Astrocyte (in vitro differentiated cells and primary cell): ENCODE measurements around the gene PALLD.

ENCODE experiments used
- EZH2 ChIP-seq: IDR thresholded peaks from 2 replicates; pipeline ENCODE4 v1.6.1; 2012; ENCODE audit warnings: mild to moderate bottlenecking, low read length, inconsistent platforms; ENCODE audit not compliant: insufficient read depth
- TF ChIP-seq, protein P1 (sequence below): IDR thresholded peaks from 2 replicates; pipeline ENCODE4 v1.5.1; 2011; ENCODE audit warnings: low read depth, mild to moderate bottlenecking, inconsistent platforms, low read length, moderate library complexity; ENCODE audit not compliant: insufficient read depth

DNA sequence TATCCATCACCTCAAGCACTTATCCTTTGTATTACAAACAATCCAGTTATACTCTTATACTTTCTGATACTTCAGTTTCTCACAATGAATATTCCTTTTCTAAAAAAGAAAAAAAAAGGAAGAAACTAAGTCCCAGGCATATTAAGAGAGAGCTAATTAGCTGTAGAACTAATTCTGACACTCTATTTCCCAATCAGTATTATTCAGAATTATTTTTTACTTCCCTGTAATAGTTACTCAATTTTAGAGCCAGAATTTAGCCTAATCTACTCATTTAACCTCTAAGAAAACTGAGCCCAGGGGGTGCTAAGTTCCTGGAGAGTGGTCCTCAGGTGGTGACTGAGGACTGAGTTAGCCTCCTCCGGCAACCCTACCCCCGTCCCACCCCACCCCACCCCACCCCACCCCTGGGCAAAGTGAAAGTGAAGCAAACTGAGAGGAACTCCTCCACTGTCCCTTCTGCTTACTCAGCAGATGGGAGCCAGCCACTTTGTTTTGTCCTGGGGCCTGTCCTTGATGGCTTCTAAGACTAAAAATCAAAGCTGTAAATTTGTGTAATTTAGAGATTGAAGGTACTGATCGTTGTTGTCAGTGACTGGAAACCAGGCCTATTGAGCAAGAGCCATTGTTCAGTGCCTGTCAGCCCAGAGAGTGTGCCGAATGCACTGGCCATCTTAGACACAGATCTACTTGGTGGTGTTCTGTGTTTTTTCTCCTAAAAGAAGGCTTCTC lies 351.1 kb downstream of the PALLD start:
- TF ChIP-seq, protein P1, sequence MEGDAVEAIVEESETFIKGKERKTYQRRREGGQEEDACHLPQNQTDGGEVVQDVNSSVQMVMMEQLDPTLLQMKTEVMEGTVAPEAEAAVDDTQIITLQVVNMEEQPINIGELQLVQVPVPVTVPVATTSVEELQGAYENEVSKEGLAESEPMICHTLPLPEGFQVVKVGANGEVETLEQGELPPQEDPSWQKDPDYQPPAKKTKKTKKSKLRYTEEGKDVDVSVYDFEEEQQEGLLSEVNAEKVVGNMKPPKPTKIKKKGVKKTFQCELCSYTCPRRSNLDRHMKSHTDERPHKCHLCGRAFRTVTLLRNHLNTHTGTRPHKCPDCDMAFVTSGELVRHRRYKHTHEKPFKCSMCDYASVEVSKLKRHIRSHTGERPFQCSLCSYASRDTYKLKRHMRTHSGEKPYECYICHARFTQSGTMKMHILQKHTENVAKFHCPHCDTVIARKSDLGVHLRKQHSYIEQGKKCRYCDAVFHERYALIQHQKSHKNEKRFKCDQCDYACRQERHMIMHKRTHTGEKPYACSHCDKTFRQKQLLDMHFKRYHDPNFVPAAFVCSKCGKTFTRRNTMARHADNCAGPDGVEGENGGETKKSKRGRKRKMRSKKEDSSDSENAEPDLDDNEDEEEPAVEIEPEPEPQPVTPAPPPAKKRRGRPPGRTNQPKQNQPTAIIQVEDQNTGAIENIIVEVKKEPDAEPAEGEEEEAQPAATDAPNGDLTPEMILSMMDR = no peak
- no peak for TF ChIP-seq EZH2
